HL-60/S4 treated with phorbol 12-myristate 13-acetate at 8.2 ng/mL for 4 days and 3 days (cell line): ENCODE data around the gene TBXA2R.

Experiments used
- in situ Hi-C: fragments of 300-500 bp; cut with MboI; formaldehyde crosslinking; loops from 2 replicates; pipeline ENCODE4 v1.15.0; 2022; ENCODE audit warnings: low sequenced_read_pairs

The TBXA2R gene

GRCh38 chr19:3620817-3621547, 14.3 kb upstream of the TBXA2R start:
- in situ Hi-C loops, result no loop called here

GRCh38 chr19:3620145-3620816, 13.6 kb upstream of the TBXA2R start:
- in situ Hi-C loops, result no loop called here

GRCh38 chr19:3619631-3620012, 12.9 kb upstream of the TBXA2R start:
- in situ Hi-C loops, result no loop called here

GRCh38 chr19:3618811-3619630, 12.3 kb upstream of the TBXA2R start:
- in situ Hi-C loops, result no loop called here

- in situ Hi-C loops, result no loop called here
Measured at GRCh38 chr19:3618144-3618810, 11.6 kb upstream of the TBXA2R start.

GRCh38 chr19:3617463-3617862, 10.8 kb upstream of the TBXA2R start:
- in situ Hi-C loops, result no loop called here

- in situ Hi-C loops, result no loop called here
Measured at GRCh38 chr19:3615524-3616135, 9.0 kb upstream of the TBXA2R start.

GRCh38 chr19:3614858-3615505, 8.3 kb upstream of the TBXA2R start:
- in situ Hi-C loops, result no loop called here

- in situ Hi-C loops, result no loop called here
Measured at GRCh38 chr19:3613818-3614661, 7.4 kb upstream of the TBXA2R start.

- in situ Hi-C loops, result no loop called here
Measured at GRCh38 chr19:3612901-3613741, 6.4 kb upstream of the TBXA2R start.

- in situ Hi-C loops, result no loop called here
Measured at GRCh38 chr19:3612330-3612729, 5.7 kb upstream of the TBXA2R start.

GRCh38 chr19:3611841-3612240, 5.2 kb upstream of the TBXA2R start:
- in situ Hi-C loops, result no loop called here

- in situ Hi-C loops, result no loop called here
Measured at GRCh38 chr19:3610745-3611717, 4.4 kb upstream of the TBXA2R start.

GRCh38 chr19:3609779-3610719, 3.4 kb upstream of the TBXA2R start:
- in situ Hi-C loops, result no loop called here

GRCh38 chr19:3608750-3609322, 2.2 kb upstream of the TBXA2R start:
- in situ Hi-C loops, result no loop called here

- in situ Hi-C loops, result no loop called here
Measured at GRCh38 chr19:3608079-3608641, 1.5 kb upstream of the TBXA2R start.
